Measurements from ENCODE around the gene TMEM38B.

- TF ChIP-seq POLR2AphosphoS5 (IDR thresholded peaks at IDR 0.05; ENCODE audit: borderline replicate concordance, low read depth, low read length) (no peak), EZH2 (IDR thresholded peaks at IDR 0.05) (no peak), FOXP2 (optimal IDR thresholded peaks at IDR 0.05; ENCODE audit: control extremely low read depth, extremely low read length, insufficient read depth) (no peak)
These were observed 47.3 kb upstream of the TMEM38B start for GRCh38 chr9:105646879-105647594.
